HepG2 (cell line): ENCODE results near the gene IMP3. TPM values are rescaled to one million over a fixed set of nuclear protein-coding genes. Genes with fewer than 3 reads are reported as not detected.
A peak's percentile ranks its signal among the peaks of the same experiment; 100 is the strongest.

Experiments
- AHR ChIP-seq: IDR thresholded peaks from 2 replicates; pipeline ENCODE4 v1.6.1; 2018; ENCODE audit warnings: missing genetic modification reagents, missing compliant biosample characterization
- FOXC1 ChIP-seq: sonication (generic); formaldehyde crosslinking; IDR thresholded peaks from 2 replicates; pipeline ENCODE4 v1.8.0; 2022; ENCODE audit warnings: mild to moderate bottlenecking, missing genetic modification reagents, borderline replicate concordance
- HNRNPUL1 ChIP-seq: fragments of 200-400 bp; formaldehyde crosslinking; IDR thresholded peaks from 2 replicates; pipeline ENCODE4 v1.6.1; 2017; ENCODE audit warnings: low read depth, mild to moderate bottlenecking, low read length, moderate library complexity
- MAZ ChIP-seq, 2 experiments: sonication (generic) in 1 of 2; formaldehyde crosslinking in 1 of 2; IDR thresholded peaks; 2 replicates each; pipeline versions ENCODE4 v1.5.0 to v1.6.1; 2012 to 2020; ENCODE audit warnings: low read depth in 2 of 2, mild to moderate bottlenecking in 2 of 2, borderline replicate concordance in 1 of 2, improper control_type of control experiment in 1 of 2, low read length in 1 of 2, missing genetic modification reagents in 1 of 2, moderate library complexity in 1 of 2
- MEF2D ChIP-seq: sonication (generic); formaldehyde crosslinking; IDR thresholded peaks from 2 replicates; pipeline ENCODE4 v1.5.1; 2020; ENCODE audit warnings: mild to moderate bottlenecking, missing genetic modification reagents
- PAX8 ChIP-seq: sonication (generic); formaldehyde crosslinking; IDR thresholded peaks from 2 replicates; pipeline ENCODE4 v1.8.0; 2022; ENCODE audit warnings: mild to moderate bottlenecking, missing genetic modification reagents, borderline replicate concordance
- POGK ChIP-seq: sonication (generic); formaldehyde crosslinking; conservative IDR thresholded peaks from 2 replicates; pipeline ENCODE4 v1.8.0; 2022; ENCODE audit warnings: mild to moderate bottlenecking, moderate library complexity, missing genetic modification reagents
- TOPORS ChIP-seq: sonication (generic); formaldehyde crosslinking; IDR thresholded peaks from 2 replicates; pipeline ENCODE4 v1.8.0; 2023; ENCODE audit warnings: mild to moderate bottlenecking, missing genetic modification reagents
- ZNF180 ChIP-seq: sonication (generic); formaldehyde crosslinking; IDR thresholded peaks from 2 replicates; pipeline ENCODE4 v1.4.0; 2020; ENCODE audit warnings: low read depth, missing genetic modification reagents, borderline replicate concordance
- ZNF280B ChIP-seq: sonication (generic); formaldehyde crosslinking; IDR thresholded peaks from 2 replicates; pipeline ENCODE4 v1.5.0; 2020; ENCODE audit warnings: missing genetic modification reagents, mild to moderate bottlenecking, borderline replicate concordance
- ZNF639 ChIP-seq: conservative IDR thresholded peaks from 2 replicates; pipeline ENCODE4 v1.6.1; 2018; ENCODE audit warnings: missing genetic modification reagents
- ZNF768 ChIP-seq: sonication (generic); formaldehyde crosslinking; IDR thresholded peaks from 2 replicates; pipeline ENCODE4 v1.4.0; 2020; ENCODE audit warnings: missing genetic modification reagents
- polyA plus RNA-seq, 8 experiments: library from polyadenylated mRNA; depleted of rRNA in 3 of 8; stranded (reverse) in 7 of 8; unstranded in 1 of 8; fragments of >200 nt; fragmentation: Illumina TruSeq in 4 of 8; extraction: Trizol in 4 of 8; gene quantifications; 2 replicates each; pipeline versions ENCODE4 v1.2.1 to v1.2.3, GENCODE V29; 2011 to 2016; ENCODE audit warnings: low read depth in 4 of 8, missing spikeins in 1 of 8, mixed read lengths in 1 of 8; ENCODE audit not compliant: insufficient read depth in 1 of 8
- total RNA-seq, 5 experiments: library from RNA; depleted of rRNA; stranded (reverse); fragments of >200 nt; fragmentation: Illumina TruSeq; extraction: Trizol; gene quantifications; 2 replicates each; pipeline ENCODE4 v1.2.3, GENCODE V29; 2016; ENCODE audit warnings: low read depth in 1 of 5
- TF ChIP-seq, protein P1 (sequence below): IDR thresholded peaks from 2 replicates; pipeline ENCODE4 v1.6.1; 2016; ENCODE audit warnings: mild to moderate bottlenecking
- TF ChIP-seq, protein P2 (sequence below), 2 experiments: sonication (generic) in 1 of 2; formaldehyde crosslinking in 1 of 2; IDR thresholded peaks; 2 replicates each; pipeline versions ENCODE4 v1.6.1 to v1.9.0; 2014 to 2022; ENCODE audit warnings: antibody characterized with exemption in 1 of 2, borderline replicate concordance in 1 of 2, inconsistent platforms in 1 of 2, low read depth in 1 of 2, missing genetic modification reagents in 1 of 2

The IMP3 gene
- total and polyA plus RNA-seq, 2 of the 13 experiments (the other 11 are each of a cell fraction or from before 2014, with no cell fraction given): 38.3 to 143 TPM

- TF ChIP-seq HNRNPUL1 (no peak), ZNF280B (peak; percentile 96), TOPORS (CRISPR knock-in tag) (peak; percentile 88; the same call in 1 of the 2 replicates), AHR (CRISPR knock-in tag) (peak; percentile 25; the same call in 1 of the 2 replicates), MAZ (IDR thresholded peaks at IDR 0.05; ENCODE audit: borderline replicate concordance, low read depth, low read length) (peak; percentile 87), MAZ (CRISPR knock-in tag; IDR thresholded peaks at IDR 0.05; ENCODE audit: low read depth) (peak; percentile 46), FOXC1 (CRISPR knock-in tag) (peak; percentile 61; the same call in 1 of the 2 replicates), ZNF768 (CRISPR knock-in tag) (peak; percentile 86), POGK (CRISPR knock-in tag) (peak; percentile 82; the same call in 1 of the 2 replicates), ZNF180 (peak; percentile 85; the same call in 1 of the 2 replicates), MEF2D (CRISPR knock-in tag) (peak; percentile 60), PAX8 (peak; percentile 98; the same call in 1 of the 2 replicates), ZNF639 (no peak; the same call in 1 of the 2 replicates)
- TF ChIP-seq, protein P1, sequence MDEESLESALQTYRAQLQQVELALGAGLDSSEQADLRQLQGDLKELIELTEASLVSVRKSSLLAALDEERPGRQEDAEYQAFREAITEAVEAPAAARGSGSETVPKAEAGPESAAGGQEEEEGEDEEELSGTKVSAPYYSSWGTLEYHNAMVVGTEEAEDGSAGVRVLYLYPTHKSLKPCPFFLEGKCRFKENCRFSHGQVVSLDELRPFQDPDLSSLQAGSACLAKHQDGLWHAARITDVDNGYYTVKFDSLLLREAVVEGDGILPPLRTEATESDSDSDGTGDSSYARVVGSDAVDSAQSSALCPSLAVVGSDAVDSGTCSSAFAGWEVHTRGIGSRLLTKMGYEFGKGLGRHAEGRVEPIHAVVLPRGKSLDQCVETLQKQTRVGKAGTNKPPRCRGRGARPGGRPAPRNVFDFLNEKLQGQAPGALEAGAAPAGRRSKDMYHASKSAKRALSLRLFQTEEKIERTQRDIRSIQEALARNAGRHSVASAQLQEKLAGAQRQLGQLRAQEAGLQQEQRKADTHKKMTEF (CRISPR knock-in tag): peak; percentile 91
- TF ChIP-seq, protein P2, sequence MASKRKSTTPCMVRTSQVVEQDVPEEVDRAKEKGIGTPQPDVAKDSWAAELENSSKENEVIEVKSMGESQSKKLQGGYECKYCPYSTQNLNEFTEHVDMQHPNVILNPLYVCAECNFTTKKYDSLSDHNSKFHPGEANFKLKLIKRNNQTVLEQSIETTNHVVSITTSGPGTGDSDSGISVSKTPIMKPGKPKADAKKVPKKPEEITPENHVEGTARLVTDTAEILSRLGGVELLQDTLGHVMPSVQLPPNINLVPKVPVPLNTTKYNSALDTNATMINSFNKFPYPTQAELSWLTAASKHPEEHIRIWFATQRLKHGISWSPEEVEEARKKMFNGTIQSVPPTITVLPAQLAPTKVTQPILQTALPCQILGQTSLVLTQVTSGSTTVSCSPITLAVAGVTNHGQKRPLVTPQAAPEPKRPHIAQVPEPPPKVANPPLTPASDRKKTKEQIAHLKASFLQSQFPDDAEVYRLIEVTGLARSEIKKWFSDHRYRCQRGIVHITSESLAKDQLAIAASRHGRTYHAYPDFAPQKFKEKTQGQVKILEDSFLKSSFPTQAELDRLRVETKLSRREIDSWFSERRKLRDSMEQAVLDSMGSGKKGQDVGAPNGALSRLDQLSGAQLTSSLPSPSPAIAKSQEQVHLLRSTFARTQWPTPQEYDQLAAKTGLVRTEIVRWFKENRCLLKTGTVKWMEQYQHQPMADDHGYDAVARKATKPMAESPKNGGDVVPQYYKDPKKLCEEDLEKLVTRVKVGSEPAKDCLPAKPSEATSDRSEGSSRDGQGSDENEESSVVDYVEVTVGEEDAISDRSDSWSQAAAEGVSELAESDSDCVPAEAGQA (IDR thresholded peaks at IDR 0.05; ENCODE audit: low read depth): peak; percentile 78; the same call in 1 of the 2 replicates
- TF ChIP-seq, protein P2 (CRISPR knock-in tag; IDR thresholded peaks at IDR 0.05; ENCODE audit: borderline replicate concordance): no peak
Observed at GRCh38 chr15:75639709-75640482, at the start of gene IMP3 (continued).
